HS-27A (cell line): ENCODE data around the gene ITPKB.

ENCODE experiments used
- DNase-seq: peaks from one replicate; pipeline ENCODE4 v3.0.0-alpha.2; 2012; ENCODE audit warnings: low read depth, missing footprints

ITPKB gene

GRCh38 chr1:226637147-226637935, 101.7 kb downstream of the ITPKB start:
- no peak for DNase-seq

DNA sequence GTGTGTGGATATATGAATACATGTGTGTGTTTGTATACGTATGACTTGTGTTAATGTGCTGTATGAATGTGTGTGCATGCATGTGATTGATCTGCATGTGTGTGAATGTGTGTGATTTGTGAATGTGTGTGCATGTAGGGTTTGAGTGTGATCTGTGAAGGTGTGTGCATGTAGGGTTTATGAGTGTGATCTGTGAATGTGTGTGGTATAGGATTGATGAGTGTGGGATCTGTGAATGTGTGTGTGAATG, 102.3 kb downstream of the ITPKB start:
- DNase-seq: no peak

DNA sequence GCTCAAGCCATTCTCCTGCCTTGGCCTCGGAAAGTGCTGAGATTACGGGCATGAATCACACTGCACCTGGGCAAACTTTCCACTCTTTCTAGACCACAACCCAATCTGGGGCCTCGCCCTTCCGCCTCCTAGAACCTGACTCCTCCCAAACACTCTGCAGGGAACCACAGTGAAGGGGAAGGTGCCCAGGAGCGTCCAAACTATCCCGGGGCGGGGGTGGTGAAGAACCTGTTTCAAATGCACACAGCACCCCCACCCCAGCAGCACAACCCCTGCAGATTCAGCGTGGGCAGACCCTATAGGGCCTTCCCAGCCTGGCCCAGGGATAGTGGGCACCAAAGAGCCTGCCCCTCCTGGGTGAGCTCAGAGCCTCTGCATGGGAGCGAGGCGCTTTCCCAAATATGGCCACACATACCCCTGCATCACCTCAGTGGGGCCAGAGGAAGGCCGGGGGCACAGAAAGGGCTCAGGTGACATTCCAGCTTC, 103.6 kb downstream of the ITPKB start:
- DNase-seq: no peak

- no peak for DNase-seq
Observed at GRCh38 chr1:226634611-226635246, 104.4 kb downstream of the ITPKB start.

- DNase-seq: no peak
Observed at GRCh38 chr1:226634166-226634588, 104.9 kb downstream of the ITPKB start.

- no peak for DNase-seq
Observed at GRCh38 chr1:226633541-226634165, 105.4 kb downstream of the ITPKB start.

- DNase-seq: no peak
Observed at GRCh38 chr1:226632922-226633351, 106.1 kb downstream of the ITPKB start.

DNA sequence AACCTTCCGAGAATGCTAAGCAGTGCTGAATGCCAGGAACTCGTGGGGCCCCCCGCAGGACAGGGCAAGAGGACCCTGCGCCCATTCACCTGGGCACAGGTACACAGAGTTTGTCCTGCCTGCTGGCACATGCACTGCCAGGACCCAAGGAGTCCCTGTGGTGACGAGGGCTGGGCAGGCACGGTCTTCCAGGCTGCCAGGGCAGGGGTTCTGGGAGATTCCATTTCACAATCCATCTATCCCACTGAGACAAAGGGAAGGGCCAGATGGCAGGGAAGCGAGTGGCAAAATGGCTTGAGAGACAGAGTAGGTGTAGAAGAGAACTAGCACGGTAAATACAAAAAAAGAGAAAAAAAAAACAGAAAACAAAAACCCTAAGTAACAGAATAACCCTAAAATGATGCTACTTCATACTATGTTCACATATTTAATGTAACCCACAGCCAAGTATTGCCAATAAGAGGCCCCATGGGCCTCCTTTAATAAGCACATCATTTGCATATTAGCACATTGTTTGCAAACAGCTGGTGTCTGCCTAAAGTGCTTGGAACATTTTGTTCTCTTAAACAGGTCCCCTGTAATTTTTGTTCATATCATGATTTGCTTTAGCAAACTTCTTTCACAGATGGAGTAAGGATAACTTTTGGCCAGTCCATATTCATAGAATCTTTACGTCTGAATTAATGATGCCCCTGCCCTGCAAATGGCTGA, 106.8 kb downstream of the ITPKB start:
- DNase-seq: no peak

GRCh38 chr1:226631229-226632000, 107.7 kb downstream of the ITPKB start:
- DNase-seq: no peak

GRCh38 chr1:226630592-226630991, 108.5 kb downstream of the ITPKB start:
- no peak for DNase-seq

DNA sequence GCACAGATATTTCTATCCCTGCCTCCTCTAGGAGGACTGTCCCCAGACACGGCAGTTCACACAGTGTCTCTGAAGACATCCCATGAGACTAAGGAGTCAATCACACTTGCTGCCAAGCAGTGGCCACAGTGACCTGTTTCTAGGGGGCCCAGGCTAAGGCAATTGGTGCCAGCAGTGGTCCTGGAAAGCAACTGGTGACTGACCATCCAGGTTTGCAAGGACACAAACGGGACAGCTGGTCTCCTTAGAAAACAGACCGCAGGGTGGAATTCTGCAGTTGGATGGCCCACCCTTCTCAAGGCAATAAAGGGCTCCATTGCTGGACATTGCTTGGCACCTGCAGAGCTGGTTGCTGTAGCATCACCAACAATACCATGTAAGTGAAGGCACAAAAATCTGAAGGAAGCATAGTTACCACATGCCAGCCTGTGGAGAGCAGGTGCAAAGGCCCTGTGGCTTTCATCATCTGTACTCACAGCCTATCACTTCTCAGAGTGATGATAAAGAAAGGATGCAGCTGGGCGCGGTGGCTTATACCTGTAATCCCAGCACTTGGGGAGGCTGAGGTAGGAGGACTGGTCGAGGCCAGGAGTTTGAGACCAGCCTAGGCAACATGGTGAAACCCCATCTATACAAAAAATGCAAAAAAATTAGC, 109.1 kb downstream of the ITPKB start:
- no peak for DNase-seq

GRCh38 chr1:226629210-226629895, 109.7 kb downstream of the ITPKB start:
- DNase-seq: no peak

GRCh38 chr1:226628612-226629155, 110.4 kb downstream of the ITPKB start:
- DNase-seq: no peak

DNA sequence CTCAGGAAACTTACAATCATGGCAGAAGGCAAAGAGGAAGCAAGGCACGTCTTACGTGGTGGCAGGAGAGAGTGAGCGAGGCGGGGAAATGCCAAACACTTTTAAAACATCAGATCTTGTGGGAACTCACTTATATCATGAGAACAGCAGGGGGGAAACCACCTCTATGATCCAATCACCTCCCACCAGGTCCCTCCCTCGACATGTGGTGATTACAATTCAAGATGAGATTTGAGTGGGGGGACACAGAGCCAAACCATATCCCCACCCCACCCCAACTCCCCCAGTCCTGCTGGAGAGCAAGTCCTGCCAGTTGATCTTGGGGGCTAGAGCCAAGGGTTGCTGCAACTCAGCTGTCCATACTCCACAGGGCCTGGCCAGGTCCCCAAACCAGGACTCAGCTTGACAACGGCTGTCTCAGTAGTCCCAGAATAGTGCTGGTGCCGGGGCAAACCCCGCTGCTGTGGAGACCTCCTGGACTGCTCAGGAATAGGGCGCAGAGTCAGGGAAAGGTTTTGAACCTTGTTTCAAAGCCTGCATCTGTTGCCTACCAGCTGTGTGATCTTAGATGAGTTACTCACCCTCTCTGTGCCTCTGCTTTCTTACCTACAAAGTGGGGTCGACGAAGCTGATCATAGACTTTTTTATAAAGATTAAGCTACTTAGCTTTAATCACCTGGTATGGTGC, 111.0 kb downstream of the ITPKB start:
- DNase-seq: no peak

DNA sequence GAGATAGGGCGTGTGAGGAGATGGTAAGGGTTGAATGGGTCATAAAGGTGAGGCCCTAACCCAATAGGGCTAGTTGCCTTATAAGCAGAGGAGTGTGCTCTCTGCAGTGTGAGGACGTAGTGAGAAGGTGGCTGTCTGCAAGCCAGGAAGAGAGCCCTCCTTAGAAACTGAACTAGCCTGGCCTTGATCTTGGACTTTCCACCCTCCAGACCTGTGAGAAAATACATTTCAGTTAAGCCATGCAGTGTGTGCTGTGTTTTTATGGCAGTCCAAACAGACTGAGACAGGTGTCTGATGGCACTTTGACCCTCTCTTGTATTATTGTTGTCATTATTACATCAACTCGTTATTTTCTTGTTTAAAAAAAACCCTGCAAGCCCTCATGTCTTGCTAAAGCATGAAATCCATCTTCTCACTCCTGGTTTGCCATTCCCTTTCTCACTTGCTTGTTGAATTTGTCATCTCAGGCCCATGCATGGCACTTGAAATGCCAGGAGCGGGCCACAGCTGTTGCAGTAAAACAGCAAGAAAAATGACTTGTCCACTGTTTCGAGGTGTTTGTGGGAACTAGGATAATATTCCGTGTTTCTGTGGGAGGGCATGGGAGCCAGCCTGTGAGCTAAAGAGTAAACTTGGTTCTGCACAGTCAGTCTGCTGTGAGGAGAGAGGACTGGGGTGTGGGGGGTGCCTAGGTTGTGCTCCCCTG, 111.9 kb downstream of the ITPKB start:
- DNase-seq: no peak

DNA sequence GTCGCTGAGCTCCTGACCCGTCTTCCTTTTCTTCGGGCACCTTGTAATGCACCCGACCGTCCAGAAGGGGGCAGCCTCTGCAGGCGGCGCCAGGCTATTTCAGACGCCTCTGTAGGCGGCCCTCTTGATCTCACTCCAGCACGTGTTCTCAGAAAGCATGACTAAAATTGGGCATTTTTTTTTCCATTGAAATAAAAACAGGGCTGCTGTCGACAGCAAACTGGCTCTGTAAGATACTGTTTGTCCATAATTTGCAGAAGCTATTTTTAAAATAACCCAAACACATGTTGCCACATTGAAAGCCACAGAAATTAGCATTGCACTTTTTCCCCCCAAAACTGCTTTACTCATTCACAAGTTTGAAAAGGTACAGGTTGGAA, 112.5 kb downstream of the ITPKB start:
- DNase-seq: no peak

DNA sequence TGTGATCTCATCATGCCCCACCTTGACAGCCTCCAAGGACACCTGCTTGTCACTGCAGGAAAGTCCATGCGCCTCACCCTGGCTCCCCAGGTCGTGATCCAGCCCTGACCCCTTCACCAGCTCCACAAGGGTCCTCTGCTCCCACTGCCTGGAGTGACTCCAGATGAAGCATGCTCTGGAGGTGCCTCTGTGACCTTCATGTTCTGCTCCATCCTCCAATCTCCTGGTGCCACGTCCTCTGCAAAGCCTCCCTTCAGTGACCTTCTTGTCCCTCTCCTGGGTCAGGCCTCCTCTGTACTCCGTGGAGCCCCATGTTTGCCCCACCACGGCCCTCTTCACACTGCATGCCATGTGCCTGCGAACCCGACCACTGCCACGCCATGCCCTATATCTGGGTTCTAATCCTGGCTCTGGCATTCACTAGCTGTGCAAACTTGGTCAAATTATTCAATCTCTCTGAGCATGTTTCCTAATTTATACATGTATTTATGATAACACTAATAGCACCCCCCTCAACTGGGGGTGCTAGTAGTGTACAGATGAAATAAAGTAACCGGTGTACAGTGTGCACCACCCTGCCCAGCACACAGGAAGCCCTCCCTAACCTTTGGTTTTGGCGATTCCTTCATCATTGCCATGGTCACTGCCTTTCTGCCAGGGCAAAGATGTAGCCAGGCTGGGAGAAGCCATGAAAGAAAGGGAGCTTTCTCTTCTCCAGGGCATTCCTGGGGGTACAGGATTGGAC, 113.1 kb downstream of the ITPKB start:
- no peak for DNase-seq

- DNase-seq: no peak
Observed at GRCh38 chr1:226625326-226625725, 113.8 kb downstream of the ITPKB start.

DNA sequence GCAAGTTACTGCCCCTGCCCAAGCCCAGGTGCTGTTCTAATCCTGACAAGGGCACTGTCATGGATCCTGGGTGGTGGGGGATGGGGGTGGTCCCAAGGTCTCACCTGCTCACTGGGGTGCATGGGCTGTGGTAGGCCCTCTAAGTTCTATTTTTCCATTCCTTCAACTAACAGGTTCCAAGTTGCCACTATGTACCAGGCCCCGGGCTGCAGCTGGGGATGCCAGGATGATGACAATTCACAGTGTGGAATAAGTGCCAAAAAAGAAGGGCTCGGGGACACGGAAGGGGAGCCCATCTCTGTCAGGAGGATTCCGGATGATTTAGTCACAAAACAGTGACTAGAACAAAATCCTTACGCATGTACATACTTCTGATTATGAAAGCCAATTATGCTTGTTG, 114.6 kb downstream of the ITPKB start:
- no peak for DNase-seq
